Upper lobe of left lung (tissue), 4 donors: ENCODE results near the gene SRL.
"Not testable (repeated sequence)": the region's sequence is repeated elsewhere in the genome, so short reads cannot be mapped to it uniquely, and the experiment has no call there.

Source experiments
- CTCF ChIP-seq, 6 experiments: fragments of 450-650 bp in 4 of 6; fragments of 200-600 bp in 2 of 6; sonication (generic) in 2 of 6; IDR thresholded peaks; one replicate each; pipeline ENCODE4 v1.5.1; 2016 to 2019; ENCODE audit warnings: antibody characterized with exemption in 6 of 6
- EP300 ChIP-seq, 4 donors: sonication (generic); formaldehyde crosslinking; IDR thresholded peaks; one replicate each; pipeline ENCODE4 v1.5.1; 2017; ENCODE audit warnings: antibody characterized with exemption in 4 of 4, control low read depth in 2 of 4
- POLR2A ChIP-seq, 4 donors: fragments of 450-650 bp; IDR thresholded peaks; one replicate each; pipeline ENCODE4 v1.5.1; 2016 to 2017; ENCODE audit warnings: antibody characterized with exemption in 4 of 4, mild to moderate bottlenecking in 2 of 4
- POLR2AphosphoS5 ChIP-seq, 2 donors: sonication (generic); formaldehyde crosslinking; IDR thresholded peaks; one replicate each; pipeline ENCODE4 v1.5.1; 2017; ENCODE audit warnings: antibody characterized with exemption in 2 of 2

- TF ChIP-seq POLR2A, CTCF, POLR2AphosphoS5, EP300 (IDR thresholded peaks at IDR 0.05): not testable (repeated sequence)
Observed at GRCh38 chr16:4211445-4212210, 30.3 kb downstream of the SRL start.
